PC-3 (cell line): ENCODE measurements around the gene MTRF1.

Source experiments
- EZH2 ChIP-seq: fragments of 300-600 bp; sonication (generic); IDR thresholded peaks from one replicate; pipeline ENCODE4 v1.6.1; 2017; ENCODE audit warnings: antibody characterized with exemption, mild to moderate bottlenecking, low read length; ENCODE audit not compliant: unreplicated experiment
- EZH2phosphoT487 ChIP-seq: fragments of 300-600 bp; sonication (generic); IDR thresholded peaks from 2 replicates; pipeline ENCODE4 v1.6.1; 2018; ENCODE audit warnings: mild to moderate bottlenecking, antibody characterized with exemption, low read length, borderline replicate concordance
- TF ChIP-seq, protein P1 (sequence below): fragments of 300-600 bp; sonication (generic); conservative IDR thresholded peaks from 2 replicates; pipeline ENCODE4 v1.5.1; 2017; ENCODE audit warnings: antibody characterized with exemption, low read depth, mild to moderate bottlenecking, low read length

- TF ChIP-seq, protein P1, sequence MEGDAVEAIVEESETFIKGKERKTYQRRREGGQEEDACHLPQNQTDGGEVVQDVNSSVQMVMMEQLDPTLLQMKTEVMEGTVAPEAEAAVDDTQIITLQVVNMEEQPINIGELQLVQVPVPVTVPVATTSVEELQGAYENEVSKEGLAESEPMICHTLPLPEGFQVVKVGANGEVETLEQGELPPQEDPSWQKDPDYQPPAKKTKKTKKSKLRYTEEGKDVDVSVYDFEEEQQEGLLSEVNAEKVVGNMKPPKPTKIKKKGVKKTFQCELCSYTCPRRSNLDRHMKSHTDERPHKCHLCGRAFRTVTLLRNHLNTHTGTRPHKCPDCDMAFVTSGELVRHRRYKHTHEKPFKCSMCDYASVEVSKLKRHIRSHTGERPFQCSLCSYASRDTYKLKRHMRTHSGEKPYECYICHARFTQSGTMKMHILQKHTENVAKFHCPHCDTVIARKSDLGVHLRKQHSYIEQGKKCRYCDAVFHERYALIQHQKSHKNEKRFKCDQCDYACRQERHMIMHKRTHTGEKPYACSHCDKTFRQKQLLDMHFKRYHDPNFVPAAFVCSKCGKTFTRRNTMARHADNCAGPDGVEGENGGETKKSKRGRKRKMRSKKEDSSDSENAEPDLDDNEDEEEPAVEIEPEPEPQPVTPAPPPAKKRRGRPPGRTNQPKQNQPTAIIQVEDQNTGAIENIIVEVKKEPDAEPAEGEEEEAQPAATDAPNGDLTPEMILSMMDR: no peak
- TF ChIP-seq EZH2 (no peak), EZH2phosphoT487 (no peak)
These were observed 85.3 kb downstream of the MTRF1 start for GRCh38 chr13:41178040-41178439.
